HG03097 (cell line): ENCODE results near the gene MTHFD2L.

Source experiments
- ATAC-seq: cut with Tn5 transposase; IDR thresholded peaks from one replicate; pipeline ENCODE4 v1.9.1; 2021; ENCODE audit not compliant: unreplicated experiment, low FRiP score

MTHFD2L gene

DNA sequence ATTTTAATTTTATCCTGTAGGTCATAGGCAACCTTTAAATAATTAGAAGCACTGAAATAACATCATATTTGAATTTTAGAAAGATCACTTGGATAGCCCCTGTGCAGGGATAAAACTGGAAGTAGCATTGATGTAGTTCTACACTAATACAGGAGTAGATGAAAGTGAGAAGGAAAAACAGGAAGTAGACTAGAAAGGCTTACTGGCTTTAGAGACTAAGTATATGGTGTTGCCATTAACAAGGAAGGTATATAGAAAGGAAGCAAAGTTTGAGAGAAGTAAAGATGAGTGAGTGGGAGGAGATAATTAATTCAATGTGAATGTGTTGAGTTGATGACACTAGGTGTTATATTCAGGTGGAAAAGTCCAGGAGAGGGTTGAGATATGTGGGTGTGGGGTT, 77.2 kb downstream of the MTHFD2L start:
- ATAC-seq = no peak

DNA sequence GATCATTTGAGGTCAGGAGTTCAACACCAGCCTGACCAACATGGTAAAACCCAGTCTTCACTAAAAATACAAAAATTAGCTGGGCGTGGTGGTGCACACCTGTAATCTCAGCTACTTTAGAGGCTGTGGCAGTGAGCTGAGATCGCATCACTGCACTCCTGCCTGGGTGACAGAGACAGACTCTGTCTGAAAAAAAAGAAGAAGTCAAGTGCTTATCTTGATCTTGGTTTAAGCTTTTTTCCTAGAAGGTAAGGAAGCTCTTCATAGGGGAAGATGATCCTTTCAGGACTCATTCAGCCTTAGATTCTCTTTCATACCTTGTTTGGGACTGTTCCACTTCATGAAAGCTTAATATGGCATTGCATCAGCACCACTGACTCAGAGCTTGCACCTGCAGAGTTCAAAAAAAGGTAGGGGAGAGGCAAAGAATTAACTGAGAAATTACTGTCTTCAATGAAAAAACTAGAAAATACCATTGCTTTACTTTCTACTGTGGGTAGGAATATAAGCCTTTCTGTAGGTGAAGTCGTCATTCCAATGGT, 79.6 kb downstream of the MTHFD2L start:
- no peak for ATAC-seq

DNA sequence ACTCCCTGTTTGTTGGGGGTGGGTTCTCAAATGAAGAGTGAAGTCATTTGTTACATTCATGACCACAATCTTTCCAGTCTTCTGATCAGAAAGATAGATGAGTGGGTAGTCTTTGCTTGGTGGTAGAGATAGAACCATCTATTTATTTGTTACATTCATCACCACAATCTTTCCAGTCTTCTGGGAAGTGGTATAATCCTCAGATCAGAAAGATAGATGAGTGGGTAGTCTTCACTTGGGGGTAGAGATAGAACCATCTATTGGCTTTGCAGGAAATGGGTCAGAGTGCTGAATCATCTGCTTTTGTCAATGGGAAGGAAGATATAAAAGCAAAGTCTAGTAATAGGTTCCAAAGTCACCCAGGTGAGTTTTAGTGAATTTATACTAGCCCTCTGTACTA, 86.1 kb downstream of the MTHFD2L start:
- no peak for ATAC-seq

DNA sequence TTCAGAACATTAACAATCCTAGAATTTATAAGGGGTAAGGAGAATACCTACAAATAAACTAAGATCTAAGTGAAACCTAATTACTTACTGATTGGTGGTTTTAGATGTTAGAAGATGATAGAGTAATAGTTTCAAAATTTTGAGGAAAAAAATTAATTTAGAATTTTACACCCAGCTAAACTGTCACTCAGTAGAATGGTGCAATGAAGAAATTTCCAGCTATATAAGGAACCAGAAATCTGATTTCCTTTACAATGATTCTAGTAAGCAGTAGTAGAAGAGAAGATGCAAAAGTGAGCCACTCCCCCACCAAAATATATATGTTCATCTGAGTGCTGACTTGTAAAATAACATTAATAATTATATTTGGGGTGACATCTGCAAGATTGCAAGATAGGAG, 95.0 kb downstream of the MTHFD2L start:
- no peak for ATAC-seq

DNA sequence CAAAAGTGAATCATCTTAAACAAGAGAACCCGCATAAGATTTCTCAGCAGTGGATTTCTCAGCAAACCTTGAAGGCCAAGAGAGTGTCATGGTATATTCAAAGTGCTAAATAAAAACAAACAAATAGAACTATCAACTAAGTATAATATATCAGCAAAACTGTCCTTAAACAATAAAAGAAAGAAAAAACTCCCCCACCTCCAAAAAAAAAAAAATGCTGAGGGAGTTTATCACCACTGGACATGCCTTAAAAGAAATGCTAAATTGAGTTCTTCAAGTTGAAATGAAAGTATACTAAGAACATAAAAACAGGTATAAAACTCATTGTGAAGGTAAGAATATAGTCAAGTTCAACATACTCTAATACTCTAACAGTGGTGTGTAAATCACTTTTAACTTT, 96.5 kb downstream of the MTHFD2L start:
- no peak for ATAC-seq

DNA sequence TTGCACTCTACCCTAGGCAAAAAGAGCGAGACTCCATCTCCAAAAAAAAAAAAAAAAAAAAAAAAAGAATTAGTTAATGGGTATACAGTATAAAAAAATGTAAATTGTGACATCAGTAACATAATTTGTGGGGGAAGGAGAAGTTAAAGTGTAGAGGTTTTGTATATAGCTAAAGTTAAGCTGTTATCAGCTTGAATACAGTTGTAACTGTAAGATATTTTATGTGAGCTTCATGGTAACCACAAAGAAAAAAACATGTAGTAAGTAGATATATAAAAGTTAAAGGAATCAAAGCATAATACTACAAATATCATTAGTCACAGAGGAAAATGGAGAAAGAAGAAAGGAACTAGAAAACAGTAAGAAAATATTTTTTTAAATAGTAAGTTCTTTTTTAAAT, 97.2 kb downstream of the MTHFD2L start:
- no peak for ATAC-seq

DNA sequence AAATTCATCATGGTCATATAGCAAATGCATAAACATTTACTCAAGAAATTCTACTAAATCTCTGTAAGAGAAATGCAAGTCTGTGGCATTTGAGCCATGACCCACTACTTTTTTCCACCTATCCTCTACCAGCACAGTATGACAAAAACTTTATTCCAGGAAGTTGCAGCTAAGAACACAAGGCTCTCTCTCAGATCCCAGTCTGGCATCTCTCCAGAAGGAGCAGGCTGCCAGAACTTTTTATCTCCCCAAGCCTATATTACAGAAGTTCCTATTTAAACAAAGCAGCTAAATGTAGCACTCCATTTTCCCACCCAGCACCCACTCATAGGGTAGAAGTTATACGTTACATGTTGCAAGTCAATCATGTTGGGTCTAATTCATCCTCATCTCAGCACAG, 101.0 kb downstream of the MTHFD2L start:
- no peak for ATAC-seq

DNA sequence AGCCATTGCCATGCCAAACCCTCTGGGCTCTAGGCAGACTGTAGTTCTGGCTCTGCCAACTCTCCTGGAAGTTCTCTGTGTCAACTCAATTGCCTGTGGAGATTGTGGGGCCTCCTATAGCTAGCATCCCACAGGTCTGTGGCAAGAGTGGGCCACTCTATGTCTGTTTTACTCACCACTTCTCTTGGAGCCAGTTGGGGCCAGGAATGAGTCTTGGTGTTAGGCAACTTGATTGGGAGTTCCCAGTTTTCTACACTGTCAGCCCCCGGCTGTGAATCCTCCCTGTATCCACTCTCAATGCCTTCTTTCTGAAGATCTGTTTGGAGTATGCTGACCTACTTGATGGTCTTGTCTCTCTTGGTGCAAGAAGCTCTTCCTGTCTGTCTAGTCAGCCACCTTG, 102.1 kb downstream of the MTHFD2L start:
- ATAC-seq = no peak

DNA sequence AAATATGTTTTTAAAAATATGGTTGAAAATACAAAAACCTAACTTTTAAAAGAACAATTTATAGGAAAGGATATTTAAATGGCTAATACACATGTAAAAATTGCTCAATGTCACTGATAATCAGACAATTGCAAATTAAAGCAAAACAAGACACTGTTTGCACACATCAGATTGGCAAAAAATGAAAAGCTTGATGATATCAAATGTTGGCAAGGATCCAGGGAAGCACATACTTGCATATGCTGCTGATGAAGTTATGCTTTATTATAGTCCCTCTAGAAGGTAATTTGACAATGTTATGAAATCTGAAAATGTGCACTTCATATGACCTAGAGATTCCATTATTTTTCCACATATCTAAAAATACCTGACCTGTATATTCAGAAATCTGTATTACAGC, 104.6 kb downstream of the MTHFD2L start:
- ATAC-seq = no peak

DNA sequence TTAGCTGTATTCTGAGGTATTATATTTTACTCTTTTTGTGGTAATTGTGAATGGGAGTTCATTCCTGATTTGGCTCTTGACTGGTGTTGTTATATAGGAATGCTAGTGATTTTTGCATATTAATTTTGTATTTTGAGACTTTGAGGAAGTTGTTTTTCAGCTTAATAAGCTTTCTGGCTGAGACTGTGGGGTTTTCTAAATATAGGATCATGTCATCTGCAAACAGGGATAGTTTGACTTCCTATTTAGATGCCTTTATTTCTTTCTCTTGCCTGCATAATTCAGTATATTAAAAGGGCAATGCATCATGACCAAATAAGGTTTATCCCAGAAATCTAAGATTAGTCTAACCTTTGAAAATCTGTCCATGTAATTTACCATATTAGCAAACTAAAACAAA, 105.6 kb downstream of the MTHFD2L start:
- ATAC-seq = no peak

DNA sequence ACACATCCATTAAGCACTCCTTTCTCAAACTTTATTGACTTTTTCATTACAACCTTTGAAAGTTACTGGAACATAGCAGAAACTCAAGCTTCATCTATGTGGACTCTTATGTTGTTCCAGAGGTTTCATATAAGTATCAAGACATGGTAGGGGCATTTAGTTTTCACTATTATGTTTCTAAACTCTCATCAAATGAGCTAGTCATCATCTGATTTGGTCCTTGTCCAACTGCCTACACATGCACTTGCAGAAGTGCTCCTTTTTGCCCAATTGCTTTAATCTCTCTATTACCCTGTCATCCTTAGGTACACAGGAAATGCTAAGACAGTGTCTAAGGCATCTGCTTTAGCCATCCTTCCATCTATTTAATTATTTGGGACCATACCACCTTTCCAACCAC, 108.2 kb downstream of the MTHFD2L start:
- no peak for ATAC-seq

DNA sequence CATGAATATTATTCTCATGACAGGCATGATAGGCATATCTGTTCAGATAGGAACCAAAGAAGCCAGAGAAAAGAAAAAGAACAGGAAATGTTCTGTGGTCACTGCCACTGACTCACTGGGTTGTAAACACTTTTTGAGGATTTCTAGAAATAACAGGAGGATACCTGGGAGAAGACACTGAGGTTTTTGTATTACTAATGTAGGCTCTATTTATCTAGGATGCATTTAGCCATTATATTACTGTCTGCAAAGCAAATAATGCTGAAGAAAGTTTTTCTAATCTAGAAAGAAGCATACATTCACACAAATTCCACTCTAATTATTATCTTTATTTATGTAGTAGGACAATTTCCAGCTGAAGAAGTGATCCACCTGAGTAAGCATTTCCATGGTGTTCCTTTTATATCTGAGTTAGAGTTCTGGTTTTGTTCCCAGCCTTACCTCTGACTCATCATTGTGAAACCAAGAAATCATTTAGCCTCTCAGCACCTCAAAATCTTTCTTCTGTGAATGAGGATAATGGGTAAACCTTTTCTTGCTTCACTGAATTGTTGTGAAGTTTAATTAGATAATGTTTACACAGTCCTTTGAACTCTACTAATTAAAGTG, 110.2 kb downstream of the MTHFD2L start:
- no peak for ATAC-seq

DNA sequence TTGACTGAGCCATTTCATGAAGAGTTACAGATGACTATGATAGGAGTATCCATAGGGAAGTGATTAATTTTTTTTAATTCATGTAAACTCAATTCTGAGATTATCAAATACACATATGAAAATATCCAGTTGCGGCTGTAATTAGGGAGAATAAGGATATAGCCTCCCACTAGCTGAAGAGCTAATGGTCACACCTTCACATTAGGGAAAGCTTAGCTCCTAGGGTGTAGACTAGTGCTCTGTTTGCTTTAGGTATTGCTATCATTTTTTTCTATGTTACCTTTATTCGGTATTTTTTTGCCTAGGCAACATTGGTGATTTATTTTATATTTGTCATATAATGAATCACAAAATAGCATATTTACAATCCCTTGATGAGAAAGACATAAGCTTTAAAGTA, 110.7 kb downstream of the MTHFD2L start:
- no peak for ATAC-seq

DNA sequence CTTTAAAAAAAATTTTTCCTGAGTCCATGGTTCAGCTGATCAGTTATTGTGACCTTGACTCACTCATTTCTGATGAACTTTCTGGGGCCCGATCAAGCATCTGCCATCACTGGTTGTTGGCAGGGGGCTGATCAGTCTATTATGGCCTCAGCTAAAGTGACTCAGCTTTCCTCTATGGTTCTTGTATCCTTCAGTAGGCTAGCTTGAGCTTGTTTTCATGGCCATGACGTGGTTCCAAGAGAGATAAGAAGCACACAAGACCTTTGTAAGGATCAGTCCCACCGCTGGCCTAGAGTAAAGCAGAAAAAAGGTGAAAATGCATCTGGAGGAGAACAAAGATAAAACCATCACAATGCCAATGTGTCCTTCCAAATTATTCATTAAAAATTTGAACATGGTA, 120.6 kb downstream of the MTHFD2L start:
- no peak for ATAC-seq

DNA sequence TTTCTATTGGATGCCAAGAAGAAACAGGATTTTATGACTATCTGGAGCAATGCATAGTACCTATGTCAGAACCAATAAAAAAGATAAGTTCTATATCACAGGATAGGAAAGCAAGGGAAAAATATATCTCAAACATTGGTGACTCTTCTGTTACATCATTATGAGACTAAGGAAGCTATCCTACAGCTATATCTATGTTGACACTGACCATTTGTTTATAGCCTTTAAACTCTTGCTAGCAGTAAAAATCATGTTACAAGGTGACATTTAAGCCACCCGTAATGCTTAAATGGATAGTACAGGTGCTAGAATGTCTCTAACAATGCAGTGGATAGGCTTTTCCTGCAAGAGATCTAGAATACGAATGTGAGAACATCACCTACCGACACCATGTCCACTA, 121.8 kb downstream of the MTHFD2L start:
- no peak for ATAC-seq

DNA sequence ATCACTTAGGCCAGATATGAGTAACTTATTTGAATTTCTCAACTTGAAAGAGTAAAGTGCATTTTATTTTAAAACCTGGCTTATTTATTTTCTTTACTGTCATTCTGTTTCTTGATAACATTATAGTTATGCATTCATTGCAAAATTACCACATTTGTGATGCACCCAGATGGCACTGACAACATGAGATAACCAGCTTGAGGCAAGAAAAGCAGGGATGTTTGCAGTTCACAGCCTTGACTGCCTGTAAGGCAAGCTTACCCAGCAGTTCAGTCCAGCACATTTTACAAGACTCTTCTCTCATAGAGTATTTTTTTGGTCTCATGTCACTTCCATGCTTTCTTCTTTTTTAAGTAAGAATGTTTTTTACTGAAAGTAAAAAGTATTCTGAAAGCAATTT, 125.0 kb downstream of the MTHFD2L start:
- no peak for ATAC-seq

DNA sequence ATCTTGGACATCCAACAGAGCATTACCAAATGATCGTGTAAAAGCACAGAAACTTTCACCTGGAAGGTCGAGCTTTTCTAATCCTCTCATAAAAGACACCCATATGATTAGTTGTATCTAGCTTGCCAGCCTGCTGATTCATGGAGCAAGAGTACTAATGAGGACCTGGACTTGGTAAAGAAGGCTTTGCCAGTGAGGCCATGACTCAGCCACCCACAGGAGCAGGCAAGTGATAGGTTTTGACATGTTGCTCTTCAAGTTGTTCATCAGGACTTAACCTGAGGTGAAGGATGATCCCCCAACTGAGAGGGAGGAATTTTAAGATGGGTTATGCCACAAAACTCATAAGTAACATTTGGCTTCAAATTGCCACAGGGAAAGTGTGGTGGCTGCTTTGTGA, 125.7 kb downstream of the MTHFD2L start:
- no peak for ATAC-seq

DNA sequence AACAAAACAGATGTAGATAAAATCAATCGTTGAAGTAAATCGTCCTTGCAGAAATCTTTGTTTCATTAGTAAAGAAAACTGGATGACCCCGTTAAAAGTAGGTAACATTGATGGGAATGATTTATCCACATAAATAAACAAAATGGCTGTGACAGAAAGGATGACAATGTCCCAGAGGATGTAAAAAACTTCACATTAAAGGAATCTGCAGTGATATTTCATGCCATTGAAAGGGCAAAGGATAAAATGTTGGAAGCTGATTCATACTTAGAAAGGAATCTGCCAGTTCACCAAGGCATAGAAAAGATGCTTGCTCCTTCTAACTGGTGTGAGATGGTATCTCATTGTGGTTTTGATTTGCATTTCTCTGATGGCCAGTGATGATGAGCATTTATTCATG, 126.1 kb downstream of the MTHFD2L start:
- ATAC-seq = no peak

DNA sequence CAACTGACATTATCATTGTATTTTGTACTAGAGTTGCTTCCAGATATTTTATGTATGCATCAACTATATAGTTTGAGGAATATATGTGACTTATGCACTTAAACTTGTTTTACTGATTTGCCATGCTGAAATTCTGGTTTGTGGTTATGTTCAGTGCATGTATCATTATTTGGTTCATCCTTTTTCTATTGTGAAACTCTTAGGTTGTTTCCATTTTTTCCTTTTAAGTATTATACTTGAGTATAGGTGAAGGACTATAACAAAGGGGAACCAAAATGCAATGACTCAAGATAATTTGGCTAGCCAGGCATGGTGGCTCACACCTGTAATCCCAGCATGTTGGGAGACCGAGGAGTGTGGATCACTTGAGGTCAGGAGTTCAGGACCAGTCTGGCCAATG, 129.2 kb downstream of the MTHFD2L start:
- no peak for ATAC-seq

DNA sequence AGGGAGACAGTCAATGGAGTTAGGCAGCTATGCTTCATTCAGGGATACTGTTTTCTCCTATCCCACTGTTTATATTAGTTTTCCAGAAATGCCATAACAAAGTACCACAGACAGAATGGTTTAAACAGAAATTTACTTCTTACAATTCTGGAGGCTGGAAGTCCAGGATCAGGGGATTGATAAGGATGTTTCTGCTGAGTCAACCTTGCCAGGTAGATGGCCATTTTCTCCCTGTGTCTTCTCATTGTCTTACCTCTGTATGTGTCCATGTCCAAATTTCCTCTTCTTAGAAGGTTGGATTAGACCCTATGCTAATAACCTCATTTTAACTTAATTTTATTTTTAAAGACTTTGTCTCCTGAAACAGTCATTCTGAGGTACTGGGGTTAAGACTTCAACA, 129.9 kb downstream of the MTHFD2L start:
- ATAC-seq = no peak

DNA sequence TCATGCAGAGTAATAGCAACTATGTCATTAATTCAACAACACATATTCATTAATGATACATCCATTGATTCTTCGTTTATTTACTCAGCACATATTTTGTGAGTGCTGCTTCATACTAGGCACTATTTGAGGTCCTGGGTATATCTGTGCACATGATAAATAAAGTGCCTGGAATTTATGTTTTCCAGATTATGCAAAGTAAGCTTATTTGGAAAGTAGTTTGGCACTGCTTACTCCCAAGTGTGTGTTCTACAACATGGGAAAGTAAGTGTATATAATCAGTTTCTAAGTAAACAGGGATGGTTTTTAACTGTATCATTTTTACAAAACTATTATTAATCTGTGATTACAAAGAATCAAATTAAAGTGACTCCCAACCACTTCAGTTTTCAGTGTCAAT, 133.6 kb downstream of the MTHFD2L start:
- no peak for ATAC-seq

DNA sequence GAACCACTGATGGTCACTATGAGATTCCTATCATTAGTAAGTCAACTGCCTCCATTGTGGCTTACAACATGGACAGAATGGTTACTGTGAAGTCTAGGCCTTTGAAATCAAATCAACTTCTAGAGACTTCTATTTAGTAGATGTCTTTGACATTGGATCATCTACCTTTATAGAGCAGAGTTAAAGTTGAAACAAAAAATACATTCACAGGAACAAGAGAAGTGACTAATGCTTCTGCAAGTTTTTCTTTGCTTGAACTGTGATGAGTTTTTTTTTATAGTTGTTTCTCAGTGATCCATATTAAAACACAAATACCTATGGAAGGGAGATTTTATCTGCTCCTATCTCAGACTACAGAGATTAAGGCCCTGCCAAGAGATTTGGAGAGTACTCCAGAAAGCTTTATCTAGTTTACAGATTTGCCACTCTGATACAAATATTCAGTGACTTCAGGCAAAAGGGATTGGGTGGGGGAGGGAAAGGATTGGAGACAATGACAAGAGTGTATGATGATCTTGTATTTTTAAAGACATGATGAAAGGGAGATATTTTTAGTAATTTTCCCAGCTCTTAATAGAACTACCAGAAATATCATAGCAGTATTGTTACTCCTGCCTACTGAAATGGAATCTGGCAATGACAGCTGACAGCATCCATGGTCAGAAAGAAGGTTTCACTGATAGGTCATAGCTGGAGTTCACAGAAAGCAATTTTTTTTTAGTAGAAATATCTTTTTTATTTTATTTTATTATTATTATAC, 134.4 kb downstream of the MTHFD2L start:
- no peak for ATAC-seq
